Right hindlimb (tissue), 1 donor: ENCODE data around the gene RPLP2.
A peak's percentile ranks its signal among the peaks of the same experiment; 100 is the strongest.

Experiments used
- DNase-seq: peaks from one replicate; pipeline ENCODE4 v3.0.0-alpha.2; 2018

The RPLP2 gene

GRCh38 chr11:837990-838307, 28.2 kb downstream of the RPLP2 start:
- no peak for DNase-seq

DNA sequence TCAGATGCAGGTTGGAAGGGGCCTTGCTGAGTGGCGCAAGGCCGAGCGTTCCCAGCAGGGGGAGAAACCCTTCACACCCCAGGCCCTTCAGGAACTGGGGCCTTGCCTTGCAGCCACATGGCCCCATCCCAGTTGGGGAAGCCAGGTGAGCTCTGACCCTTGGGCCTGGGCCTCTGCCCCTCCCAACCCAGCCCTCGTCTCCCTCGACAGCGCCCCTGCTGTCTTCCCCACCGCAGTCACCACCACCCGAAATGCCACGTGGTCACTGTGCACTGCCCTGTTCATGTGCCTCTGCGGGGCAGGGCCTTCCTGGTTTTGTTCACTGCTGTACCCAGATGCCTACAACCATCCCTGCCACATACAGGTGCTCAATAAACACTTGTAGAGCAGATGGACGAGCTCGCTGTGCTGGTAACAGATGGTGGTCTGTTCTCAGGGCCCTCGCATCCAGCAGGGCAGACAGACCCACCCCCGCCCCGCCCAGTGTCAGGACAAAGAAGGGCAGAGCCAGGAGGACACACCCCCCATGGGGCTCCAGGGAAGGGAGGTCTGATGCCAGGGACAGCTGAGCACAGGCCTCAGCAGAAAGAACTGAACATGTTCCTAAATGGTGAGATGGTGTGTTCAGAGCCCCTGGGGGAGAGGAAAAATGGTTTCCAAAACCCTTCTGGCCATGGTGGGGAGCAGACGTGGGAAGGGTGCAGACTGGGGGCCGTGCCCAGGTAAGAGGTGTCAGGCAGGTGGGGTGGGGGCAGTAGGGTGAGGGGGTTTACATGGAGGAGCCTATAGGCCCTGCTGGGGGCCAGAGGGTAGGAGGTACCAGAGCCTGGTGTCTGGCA, 28.9 kb downstream of the RPLP2 start:
- no peak for DNase-seq

DNA sequence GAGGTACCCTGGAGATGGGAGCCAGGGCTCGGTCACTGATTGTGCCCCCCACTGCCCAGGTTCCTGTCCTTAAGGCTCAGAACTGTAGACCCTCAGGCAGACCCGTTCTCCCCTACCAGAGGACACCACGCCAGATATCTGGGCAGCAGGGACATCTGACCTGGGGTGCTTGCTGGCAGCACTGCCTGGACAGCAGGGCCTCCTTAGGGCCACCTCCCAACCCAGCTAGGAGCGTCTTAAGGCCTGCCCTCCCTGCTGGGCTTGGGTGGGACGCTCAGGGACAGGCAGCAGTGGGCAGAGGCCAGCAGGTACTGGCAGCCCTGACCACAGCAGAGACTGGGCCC, 29.5 kb downstream of the RPLP2 start:
- no peak for DNase-seq

DNA sequence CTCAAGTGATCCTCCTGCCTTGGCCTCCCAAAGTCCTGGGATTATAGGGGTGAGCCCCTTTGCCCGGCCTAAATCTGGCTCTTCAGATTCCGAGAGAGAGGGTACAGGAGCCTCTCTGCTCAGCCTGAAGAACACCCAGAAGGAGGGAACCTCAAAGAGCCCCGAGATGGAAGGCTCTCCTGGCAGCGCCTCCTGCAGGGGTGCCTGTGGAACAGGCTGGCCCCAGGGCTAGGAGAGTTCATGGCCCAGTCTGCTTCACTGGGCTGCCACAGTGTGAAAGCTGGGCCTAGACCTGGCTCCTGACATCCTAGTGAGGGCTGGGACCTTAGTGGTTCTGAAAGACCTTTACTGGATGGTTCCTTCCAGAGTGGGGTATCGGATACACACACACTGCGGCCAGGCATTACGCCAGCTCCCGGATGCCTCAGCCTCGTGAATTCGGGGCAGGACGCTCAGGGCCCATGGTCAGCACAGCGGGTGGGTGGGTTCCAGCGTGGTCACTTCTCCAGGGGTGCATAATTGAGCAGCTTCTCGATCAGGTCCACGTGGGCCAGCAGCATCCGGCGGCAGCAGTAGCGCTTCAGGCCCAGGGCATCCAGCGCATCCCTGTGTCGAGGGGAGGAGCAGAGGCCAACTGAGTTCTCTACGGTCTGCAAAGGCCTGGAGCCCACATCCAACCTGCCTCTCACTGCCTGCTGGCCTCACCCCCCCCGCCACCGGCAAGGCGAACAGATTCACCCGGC, 30.3 kb downstream of the RPLP2 start:
- no peak for DNase-seq

GRCh38 chr11:841981-842369, 32.2 kb downstream of the RPLP2 start:
- DNase-seq, result no peak

DNA sequence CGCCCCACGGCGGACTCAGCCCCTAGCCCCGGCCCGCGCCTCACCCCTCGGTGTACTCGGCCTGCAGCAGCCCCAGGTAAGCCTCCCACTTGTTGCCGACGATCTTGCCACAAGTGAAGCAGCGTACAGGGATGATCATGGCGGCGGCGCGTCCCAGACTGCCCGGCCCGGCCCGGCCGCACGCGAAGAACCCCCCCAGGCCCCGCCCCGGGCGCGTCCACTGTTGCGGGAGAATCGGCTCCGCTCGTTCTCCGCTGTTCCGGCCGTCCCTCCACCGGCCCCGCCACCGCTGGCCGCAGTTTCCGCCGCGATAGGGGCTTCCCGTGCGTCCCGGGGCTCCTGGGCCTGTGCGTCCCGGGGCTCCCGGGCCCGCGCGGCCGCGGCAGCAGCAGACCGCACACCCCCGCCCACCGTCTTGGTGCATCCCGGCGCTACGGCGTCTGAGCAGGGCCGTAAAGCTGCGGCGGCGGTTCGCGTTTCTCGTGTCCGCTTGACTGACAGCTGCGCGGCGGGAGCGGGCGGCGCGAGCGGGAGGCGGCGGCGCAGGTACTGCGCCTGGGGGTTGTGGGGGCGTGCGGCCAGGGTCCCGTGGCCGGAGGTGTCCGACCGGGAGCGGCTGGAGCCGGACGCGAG, 32.7 kb downstream of the RPLP2 start, which contains the start of the genes POLR2L and TSPAN4:
POLR2L (minus strand) TSS at position 160 of the 633 bp plus-strand sequence; CDS start at position 139, 21 bp downstream.
TSPAN4 (plus strand) TSS at position 483 of the 633 bp plus-strand sequence. CDS start 7,453 bp downstream, outside the sequence.
- DNase-seq, result peak; percentile 91

DNA sequence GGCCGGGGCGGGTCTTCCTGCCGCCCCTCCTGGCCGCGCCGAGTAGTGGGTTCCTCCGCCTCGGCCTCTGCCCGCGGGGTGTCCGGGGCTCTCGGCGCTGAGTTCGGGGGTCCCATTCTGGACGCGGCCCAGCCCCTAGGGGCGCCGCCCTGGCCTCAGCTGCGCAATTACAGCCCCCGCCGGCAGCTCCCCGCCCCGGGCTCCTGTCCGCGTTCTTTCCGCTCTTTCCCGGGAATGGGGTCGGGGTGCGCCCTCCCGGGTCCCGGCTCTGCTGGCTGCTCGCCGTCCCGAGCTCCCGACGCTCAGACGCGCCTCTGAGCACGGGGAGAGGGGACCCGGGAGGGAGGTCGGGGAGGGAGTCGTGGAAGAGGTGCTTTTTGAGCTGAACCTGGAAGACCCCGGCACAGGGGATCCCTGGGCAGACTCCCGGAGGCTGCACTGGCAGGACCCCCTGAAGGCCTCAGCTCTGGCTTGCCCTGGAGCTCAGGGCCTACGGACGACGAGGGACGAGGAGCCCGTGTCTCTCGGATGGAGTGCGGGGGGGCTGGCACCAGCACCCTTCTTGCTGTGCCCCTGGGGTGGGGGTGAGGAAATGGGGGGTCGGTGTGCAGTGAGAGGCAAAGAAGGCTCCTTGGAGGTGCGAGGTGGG, 33.4 kb downstream of the RPLP2 start:
- no peak for DNase-seq

GRCh38 chr11:843818-844692, 34.3 kb downstream of the RPLP2 start:
- DNase-seq, result peak; percentile 92

GRCh38 chr11:844693-845644, 35.2 kb downstream of the RPLP2 start:
- DNase-seq, result peak; percentile 96

- peak; percentile 73 for DNase-seq
Measured at GRCh38 chr11:845872-846495, 36.2 kb downstream of the RPLP2 start.

DNA sequence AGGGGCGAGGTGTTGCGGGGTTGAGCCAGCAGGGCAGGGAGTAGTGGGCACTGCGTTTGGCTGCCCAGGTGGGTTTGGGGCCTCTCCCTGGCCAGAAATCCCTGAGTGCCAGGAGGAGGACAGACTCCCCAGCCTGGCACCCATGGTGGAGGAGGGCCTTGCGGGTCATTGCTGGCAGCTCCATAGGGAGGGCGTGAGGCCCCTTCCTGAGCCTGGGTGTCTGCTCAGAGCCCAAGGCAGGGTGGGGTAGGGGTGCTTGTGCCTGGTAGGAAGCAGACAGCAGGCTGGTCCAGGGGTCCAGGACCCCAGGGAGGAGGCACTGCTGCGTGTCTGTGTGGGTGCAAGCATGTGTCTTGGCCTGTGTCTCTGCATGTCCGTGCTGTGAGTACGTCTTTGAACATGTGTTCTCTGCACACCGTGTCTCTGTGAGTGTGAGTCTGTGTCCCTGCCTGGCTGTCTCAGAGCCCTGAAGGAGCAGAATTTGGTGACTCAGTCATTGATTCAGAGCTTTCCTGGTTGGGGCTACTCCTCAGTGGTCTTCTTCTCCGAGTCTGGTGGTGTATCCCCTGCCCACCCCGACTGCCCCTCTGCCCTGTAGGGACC, 36.8 kb downstream of the RPLP2 start:
- DNase-seq, result no peak

- DNase-seq, result no peak
Measured at GRCh38 chr11:847876-848275, 38.1 kb downstream of the RPLP2 start.

- DNase-seq, result no peak
Measured at GRCh38 chr11:848380-848931, 38.7 kb downstream of the RPLP2 start.

DNA sequence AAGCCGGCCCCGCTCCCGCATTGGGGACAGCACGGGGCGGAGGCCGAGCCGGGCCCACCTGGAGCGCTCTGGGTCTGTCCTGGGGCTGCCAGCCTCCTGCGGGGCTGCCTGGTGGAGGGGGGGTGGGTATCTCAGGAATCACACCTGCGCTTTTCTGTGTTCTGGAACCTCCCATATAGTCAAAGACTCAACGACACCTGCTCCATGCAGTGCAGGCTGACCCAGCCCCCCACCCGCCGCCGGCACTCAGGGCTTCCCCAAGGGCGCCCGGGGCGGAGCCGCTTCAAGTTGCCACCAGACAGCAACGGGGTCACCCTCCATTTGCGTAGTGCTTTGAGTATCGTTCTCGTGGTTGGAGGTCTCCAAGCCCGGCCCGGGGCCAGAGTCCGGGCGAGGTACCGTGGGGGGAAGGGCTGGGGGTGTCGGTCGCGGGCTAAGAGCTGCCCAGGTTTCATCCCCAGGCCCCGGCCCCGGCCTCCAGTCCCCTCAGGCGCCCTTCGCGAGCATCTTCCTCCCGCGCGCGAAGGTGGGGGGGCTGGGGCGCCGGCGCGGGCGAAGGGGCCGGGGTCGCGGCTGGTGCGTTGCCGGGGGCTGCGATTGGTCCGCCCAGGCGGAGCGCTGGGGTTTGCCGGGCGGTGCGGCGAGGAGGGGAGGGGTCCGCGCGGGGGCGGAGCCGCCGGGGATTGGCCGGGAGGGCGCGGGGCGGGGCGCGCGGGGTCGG, 39.5 kb downstream of the RPLP2 start:
- DNase-seq, result peak; percentile 82

DNA sequence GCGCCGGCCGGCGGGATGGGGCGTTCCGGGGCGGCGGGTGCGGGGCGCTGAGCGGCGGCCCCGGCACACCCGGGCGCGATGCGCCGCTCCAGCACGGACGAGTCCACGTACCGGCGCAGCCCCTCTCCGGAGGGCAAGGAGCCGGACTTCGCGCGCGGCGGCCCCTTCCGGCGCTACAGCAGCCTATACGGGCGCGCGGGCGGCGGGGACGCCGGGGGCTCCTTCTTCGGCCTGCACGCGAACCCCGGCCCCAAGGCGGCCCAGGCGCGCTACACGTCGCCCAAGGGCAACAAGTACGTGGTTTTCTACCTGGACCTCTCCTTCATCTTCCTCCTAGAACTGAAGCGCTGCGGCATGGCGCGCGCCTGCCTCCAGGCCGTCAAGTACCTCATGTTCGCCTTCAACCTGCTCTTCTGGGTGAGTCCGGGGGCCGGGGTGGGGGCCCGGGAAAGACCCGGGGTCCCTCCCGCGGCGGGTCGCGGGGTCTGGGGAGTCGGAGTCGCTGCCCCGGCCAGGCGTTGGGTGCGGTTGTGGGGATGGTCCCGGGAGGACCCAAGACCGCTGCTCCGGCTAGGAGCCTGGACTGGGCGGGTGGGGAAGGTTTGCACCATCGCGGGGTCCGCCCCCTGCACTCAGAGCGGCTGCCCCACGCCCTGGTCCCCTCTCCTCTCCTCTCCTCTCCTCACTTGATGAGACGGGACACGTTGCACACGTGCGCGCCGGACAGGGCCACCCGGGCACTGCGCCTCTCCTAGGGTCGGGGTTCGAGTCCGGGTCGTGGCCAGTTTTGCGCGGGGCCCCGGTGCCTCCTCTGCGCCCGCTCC, 40.4 kb downstream of the RPLP2 start:
- no peak for DNase-seq

DNA sequence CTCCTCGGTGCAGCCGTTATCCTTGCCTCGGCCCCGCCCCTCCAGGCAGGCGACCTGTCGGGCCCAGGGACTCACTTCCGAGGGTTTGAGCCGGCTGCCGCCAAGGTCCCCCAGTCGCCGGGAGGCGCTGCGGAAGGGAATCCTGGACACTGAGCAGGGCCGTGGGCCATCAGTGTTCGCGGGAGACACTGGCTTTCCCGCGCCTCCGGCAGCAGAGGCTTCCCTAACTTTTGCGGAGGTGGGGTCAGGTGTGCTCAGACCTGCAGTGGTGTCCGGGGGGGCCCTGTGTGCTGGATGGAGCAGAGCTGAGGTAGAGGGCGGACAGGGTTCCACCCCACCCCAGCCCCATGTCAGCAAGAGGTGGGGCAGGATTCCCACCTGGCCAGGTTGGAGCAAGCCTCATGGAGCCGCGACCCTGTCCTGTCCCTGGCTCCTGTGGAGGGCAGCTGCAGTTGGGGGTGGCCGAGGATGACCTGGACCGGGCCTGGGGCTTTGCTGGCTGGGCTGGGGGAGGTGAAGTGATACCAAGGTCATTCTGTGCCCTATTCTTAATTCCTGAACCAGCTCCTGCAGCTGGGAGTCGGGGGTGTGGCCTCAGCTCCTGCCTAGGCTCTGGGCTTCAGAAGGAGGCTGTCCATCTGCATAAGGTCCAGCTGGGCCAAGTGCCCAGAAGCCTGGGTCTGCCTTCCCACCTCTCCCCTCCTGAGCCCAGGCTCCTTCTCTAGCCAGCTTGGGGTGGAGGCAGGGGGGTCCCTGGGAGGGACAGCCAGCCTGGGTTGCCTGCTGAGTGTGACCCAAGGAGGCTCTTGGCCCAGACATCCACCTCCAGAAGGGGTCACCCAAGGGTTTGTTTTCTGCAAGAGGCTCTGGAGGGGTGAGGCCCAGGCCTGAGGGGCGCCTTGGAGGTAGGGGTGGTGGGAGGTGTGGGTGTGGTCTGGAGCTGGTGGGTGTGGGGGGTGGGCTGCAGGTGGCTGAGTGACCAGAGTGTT, 41.3 kb downstream of the RPLP2 start:
- DNase-seq, result no peak

GRCh38 chr11:852762-853161, 43.0 kb downstream of the RPLP2 start:
- DNase-seq, result no peak
